HG03439 (cell line): ENCODE results near the gene MC2R.
"Not testable (repeated sequence)": the region's sequence is repeated elsewhere in the genome, so short reads cannot be mapped to it uniquely, and the experiment has no call there.

Experiments used
- ATAC-seq: cut with Tn5 transposase; IDR thresholded peaks from one replicate; pipeline ENCODE4 v1.9.1; 2021; ENCODE audit warnings: mild to moderate bottlenecking, moderate library complexity; ENCODE audit not compliant: unreplicated experiment

The MC2R gene

GRCh38 chr18:13894531-13894930 is 20.8 kb downstream of the MC2R start:
- no peak for ATAC-seq

GRCh38 chr18:13893418-13893760 is 21.9 kb downstream of the MC2R start:
- peak; percentile 98 for ATAC-seq

- ATAC-seq, result no peak
Observed at GRCh38 chr18:13892098-13892497, 23.2 kb downstream of the MC2R start.

- ATAC-seq, result no peak
Observed at GRCh38 chr18:13890761-13891361, 24.5 kb downstream of the MC2R start.

- ATAC-seq, result no peak
Observed at GRCh38 chr18:13889671-13890070, 25.7 kb downstream of the MC2R start.

- ATAC-seq, result no peak
Observed at GRCh38 chr18:13888191-13888716, 27.1 kb downstream of the MC2R start.

- ATAC-seq, result no peak
Observed at GRCh38 chr18:13885009-13885408, 30.3 kb downstream of the MC2R start.

GRCh38 chr18:13879937-13880336 is 35.4 kb downstream of the MC2R start:
- no peak for ATAC-seq

GRCh38 chr18:13879492-13879891 is 35.8 kb downstream of the MC2R start:
- ATAC-seq, result no peak

- no peak for ATAC-seq
Observed at GRCh38 chr18:13878857-13879256, 36.5 kb downstream of the MC2R start.

GRCh38 chr18:13877157-13877556 is 38.2 kb downstream of the MC2R start:
- no peak for ATAC-seq

GRCh38 chr18:13874558-13874957 is 40.8 kb downstream of the MC2R start:
- ATAC-seq, result no peak

- no peak for ATAC-seq
Observed at GRCh38 chr18:13872932-13873331, 42.4 kb downstream of the MC2R start.

- ATAC-seq, result no peak
Observed at GRCh38 chr18:13872373-13872772, 43.0 kb downstream of the MC2R start.

GRCh38 chr18:13871701-13872100 is 43.6 kb downstream of the MC2R start:
- no peak for ATAC-seq

- no peak for ATAC-seq
Observed at GRCh38 chr18:13868501-13869271, 46.6 kb downstream of the MC2R start.

- ATAC-seq, result not testable (repeated sequence)
Observed at GRCh38 chr18:13862898-13863297, 52.4 kb downstream of the MC2R start.

- ATAC-seq, result no peak
Observed at GRCh38 chr18:13849791-13850190, 65.5 kb downstream of the MC2R start.

GRCh38 chr18:13836559-13836958 is 78.8 kb downstream of the MC2R start:
- no peak for ATAC-seq

GRCh38 chr18:13835202-13835601 is 80.1 kb downstream of the MC2R start:
- no peak for ATAC-seq

GRCh38 chr18:13834496-13835015 is 80.8 kb downstream of the MC2R start:
- ATAC-seq, result no peak
